Ovary (tissue), 9 donors: ENCODE measurements around the gene GREM1. TPM values are rescaled to one million over a fixed set of nuclear protein-coding genes. Genes with fewer than 3 reads are reported as not detected.

Experiments used
- DNase-seq, 5 donors: peaks; one replicate each; pipeline ENCODE4 v3.0.0-alpha.2; 2019 to 2020
- H3K27ac ChIP-seq, 2 donors: fragments of 200-600 bp; one replicate each; pipeline versions ENCODE4 v1.5.1 to v1.8.0; 2019 to 2022
- H3K27me3 ChIP-seq: fragments of 200-600 bp; one replicate; pipeline ENCODE4 v1.8.0; 2022
- H3K36me3 ChIP-seq: fragments of 200-600 bp; sonication (generic); one replicate; pipeline ENCODE4 v1.5.1; 2019
- H3K4me1 ChIP-seq: one replicate; pipeline ENCODE4 v1.8.1; 2013; ENCODE audit warnings: mild to moderate bottlenecking, moderate library complexity; ENCODE audit not compliant: insufficient read depth
- H3K4me3 ChIP-seq: fragments of 200-600 bp; sonication (generic); one replicate; pipeline ENCODE4 v1.5.1; 2017
- H3K9me3 ChIP-seq, 2 donors: fragments of 200-600 bp in 1 of 2; sonication (generic) in 1 of 2; one replicate each; pipeline versions ENCODE4 v1.5.1 to v1.8.1; 2013 to 2019; ENCODE audit warnings: mild to moderate bottlenecking in 1 of 2, moderate library complexity in 1 of 2
- EP300 ChIP-seq: sonication (generic); formaldehyde crosslinking; IDR thresholded peaks from one replicate; pipeline ENCODE4 v1.6.1; 2017; ENCODE audit warnings: antibody characterized with exemption
- POLR2A ChIP-seq: fragments of 450-650 bp; IDR thresholded peaks from one replicate; pipeline ENCODE4 v1.6.1; 2017; ENCODE audit warnings: antibody characterized with exemption, mild to moderate bottlenecking, moderate library complexity
- WGBS, 3 donors: extraction: QIAGEN DNeasy Blood & Tissue Kit in 1 of 3; methylation state at CpG; one replicate each; pipeline versions ENCODE4 v1.1.5 to v1.1.7; 2013 to 2017; 5-methylcytosine and 5-hydroxymethylcytosine counted together
- intact Hi-C, 4 donors: fragments of 100-400 bp; cut with DNase I; formaldehyde crosslinking; loops; one replicate each; pipeline versions ENCODE4 v1.11.0 to v1.15.1; 2022 to 2023
- polyA plus RNA-seq, 2 donors: library from polyadenylated mRNA; stranded (reverse); fragments of 200-250 nt in 1 of 2; fragments of 350-450 nt in 1 of 2; fragmentation: Illumina TruSeq in 1 of 2; extraction: RNeasy Lipid Tissue Mini Kit (QIAGEN cat#74804) in 1 of 2; gene quantifications; one replicate each; pipeline ENCODE4 v1.2.3, GENCODE V29; 2013 to 2014
- total RNA-seq, 7 donors: library from RNA; depleted of rRNA in 2 of 7; stranded (reverse); fragments of >200 nt in 2 of 7; fragmentation: NEBNext Ultra II Directional in 3 of 7; extraction: Animal tissue kit (Norgen Biotek cat#: 25700) in 3 of 7; gene quantifications; one replicate each; pipeline versions ENCODE4 v1.1.0 to v1.2.4, GENCODE V29; 2016 to 2023
- TF ChIP-seq, protein P1 (sequence below), 3 donors: fragments of 450-650 bp in 2 of 3; fragments of 200-600 bp in 1 of 3; IDR thresholded peaks; one replicate each; pipeline versions ENCODE4 v1.5.1 to v1.8.0; 2016 to 2022; ENCODE audit warnings: antibody characterized with exemption in 3 of 3, mild to moderate bottlenecking in 1 of 3
- donor health status: DM: no; HTN: no; CAD: no; lungs with moderate emphysema.
- donor health status: DM: no; HTN: no; CAD: no.
- donor health status: Bipolar disorder and iron deficiency.
- donor health status: DM: yes; HTN: yes; CAD: no.
- donor health status: DM: no; HTN: no; CAD: no.
- donor health status: DM: yes; HTN: yes; CAD: no.

The GREM1 gene
- total and polyA plus RNA-seq, 9 donors = 0.11 to 10.9 (median 0.49) TPM; not detected in 3

DNA sequence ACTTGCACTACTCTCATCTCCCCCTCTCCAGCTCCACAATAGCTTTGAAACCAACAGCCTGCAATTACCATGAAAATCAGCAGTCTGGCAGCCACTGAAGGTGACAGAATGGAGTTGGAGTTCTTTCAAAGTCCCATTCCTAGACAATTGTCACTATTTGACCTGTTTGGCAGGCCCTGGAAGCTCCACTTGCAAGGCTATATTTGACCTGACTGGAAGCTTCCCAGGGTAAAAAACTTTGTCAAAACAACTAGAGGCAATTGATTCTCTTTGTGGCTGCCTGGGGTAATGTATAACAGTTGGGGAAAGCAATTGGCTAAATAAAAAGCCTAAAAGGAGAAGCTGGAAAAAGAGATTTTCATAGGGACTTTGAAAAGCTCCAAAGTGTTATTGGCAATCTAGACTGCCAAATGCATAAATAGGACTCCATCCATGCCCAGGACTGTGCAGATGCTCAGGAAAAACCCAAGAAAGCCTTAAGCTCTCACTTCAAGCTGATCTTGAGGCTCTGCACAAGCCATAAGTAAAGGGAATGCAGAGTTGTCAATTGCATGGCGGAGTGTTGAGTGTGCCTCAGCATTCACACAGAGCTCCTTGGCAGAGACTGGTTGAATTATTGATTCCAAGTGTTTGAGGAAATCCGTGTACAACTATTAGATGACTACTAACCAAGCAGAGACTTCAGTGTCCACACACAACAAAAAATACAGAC is 18.3 kb downstream of the GREM1 start:
- 78 to 87% (median 79%) methylated on average over 2 of the region's 2 CpGs for WGBS, 3 donors
- intact Hi-C loops = no loop called here
- DNase-seq = no peak
- Histone ChIP-seq H3K27ac (no peak overlapping the region), H3K27me3 (no peaks in the 10 kb centered on the region), H3K4me3 (no peak overlapping the region), H3K4me1 (no peaks in the 10 kb centered on the region), H3K9me3 (no peaks in the 10 kb centered on the region), H3K36me3 (no peaks in the 10 kb centered on the region)
- TF ChIP-seq EP300 (no peak), POLR2A (no peak)
- TF ChIP-seq, protein P1, sequence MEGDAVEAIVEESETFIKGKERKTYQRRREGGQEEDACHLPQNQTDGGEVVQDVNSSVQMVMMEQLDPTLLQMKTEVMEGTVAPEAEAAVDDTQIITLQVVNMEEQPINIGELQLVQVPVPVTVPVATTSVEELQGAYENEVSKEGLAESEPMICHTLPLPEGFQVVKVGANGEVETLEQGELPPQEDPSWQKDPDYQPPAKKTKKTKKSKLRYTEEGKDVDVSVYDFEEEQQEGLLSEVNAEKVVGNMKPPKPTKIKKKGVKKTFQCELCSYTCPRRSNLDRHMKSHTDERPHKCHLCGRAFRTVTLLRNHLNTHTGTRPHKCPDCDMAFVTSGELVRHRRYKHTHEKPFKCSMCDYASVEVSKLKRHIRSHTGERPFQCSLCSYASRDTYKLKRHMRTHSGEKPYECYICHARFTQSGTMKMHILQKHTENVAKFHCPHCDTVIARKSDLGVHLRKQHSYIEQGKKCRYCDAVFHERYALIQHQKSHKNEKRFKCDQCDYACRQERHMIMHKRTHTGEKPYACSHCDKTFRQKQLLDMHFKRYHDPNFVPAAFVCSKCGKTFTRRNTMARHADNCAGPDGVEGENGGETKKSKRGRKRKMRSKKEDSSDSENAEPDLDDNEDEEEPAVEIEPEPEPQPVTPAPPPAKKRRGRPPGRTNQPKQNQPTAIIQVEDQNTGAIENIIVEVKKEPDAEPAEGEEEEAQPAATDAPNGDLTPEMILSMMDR (IDR thresholded peaks at IDR 0.05) = no peak

DNA sequence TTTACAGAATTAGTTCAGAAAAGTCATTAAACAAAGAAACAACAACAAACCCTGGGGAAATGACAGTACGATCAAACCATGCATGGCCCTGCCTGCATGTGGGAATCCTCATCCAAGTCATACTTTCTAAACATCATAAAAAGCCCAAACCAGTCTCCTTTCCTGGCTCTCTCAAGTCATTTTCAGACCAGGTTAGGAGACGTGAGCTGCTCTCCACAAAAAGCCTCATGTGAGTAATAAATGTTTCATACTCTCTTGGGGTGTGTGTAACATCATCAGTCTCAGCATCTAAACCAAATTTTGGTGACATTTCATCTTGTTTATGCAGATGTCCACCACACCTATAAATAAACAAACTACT is 18.9 kb downstream of the GREM1 start:
- H3K9me3 ChIP-seq = no peaks in the 10 kb centered on the region
- no peaks in the 10 kb centered on the region for H3K36me3 ChIP-seq
- TF ChIP-seq, protein P1 (IDR thresholded peaks at IDR 0.05) = no peak
- TF ChIP-seq POLR2A = no peak
- no peak for TF ChIP-seq EP300
- no peak for DNase-seq
- WGBS, 3 donors = 80 to 89% (median 82%) methylated on average over 2 of the region's 2 CpGs
- H3K4me3 ChIP-seq = no peak overlapping the region
- H3K27me3 ChIP-seq = no peaks in the 10 kb centered on the region
- intact Hi-C loops = no loop called here
- no peak overlapping the region for H3K27ac ChIP-seq
- no peaks in the 10 kb centered on the region for H3K4me1 ChIP-seq

DNA sequence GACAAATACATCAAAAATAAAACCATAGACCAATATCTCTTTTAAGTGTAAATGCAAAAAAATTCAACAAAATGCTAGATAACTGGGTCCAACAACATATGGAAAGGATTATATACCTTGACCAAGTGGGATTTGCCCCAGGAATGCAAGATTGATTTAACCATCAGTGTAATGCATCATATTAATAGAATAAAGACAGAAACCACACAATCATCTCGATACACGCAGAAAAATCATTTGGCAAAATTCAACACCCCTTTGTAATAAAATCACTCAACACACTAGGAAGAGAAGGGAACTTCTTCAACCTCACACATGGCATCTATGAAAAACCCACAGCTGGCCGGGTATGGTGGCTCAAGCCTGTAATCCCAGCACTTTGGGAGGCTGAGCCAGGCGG is 19.5 kb downstream of the GREM1 start:
- intact Hi-C loops = no loop called here
- H3K27ac ChIP-seq = no peak overlapping the region
- H3K9me3 ChIP-seq = no peaks in the 10 kb centered on the region
- no peak overlapping the region for H3K4me3 ChIP-seq
- no peak for DNase-seq
- H3K27me3 ChIP-seq = no peaks in the 10 kb centered on the region
- H3K4me1 ChIP-seq = no peaks in the 10 kb centered on the region
- no peaks in the 10 kb centered on the region for H3K36me3 ChIP-seq
- TF ChIP-seq, protein P1 (IDR thresholded peaks at IDR 0.05) = no peak
- TF ChIP-seq POLR2A (no peak), EP300 (no peak)
- 85 to 93% (median 87%) methylated on average over 4 of the region's 4 CpGs for WGBS, 3 donors

DNA sequence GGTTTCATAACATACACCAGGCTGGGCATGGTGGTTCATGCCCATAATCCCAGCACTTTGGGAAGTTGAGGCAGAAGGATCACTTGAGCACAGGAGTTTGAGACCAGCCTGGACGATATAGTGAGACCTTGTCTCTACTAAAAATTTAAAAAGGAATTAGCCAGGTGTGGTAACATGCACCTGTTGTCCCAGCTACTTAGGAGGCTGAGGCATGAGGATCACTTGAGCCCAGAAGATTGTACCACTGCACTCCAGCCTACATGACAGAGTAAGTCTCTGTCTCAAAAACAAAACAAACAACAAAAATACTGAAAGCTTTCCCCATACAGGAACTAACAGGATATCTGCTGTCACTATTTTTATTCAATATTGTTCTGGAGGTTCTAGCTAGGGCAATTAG is 20.9 kb downstream of the GREM1 start:
- Histone ChIP-seq H3K36me3 (no peaks in the 10 kb centered on the region), H3K4me3 (no peak overlapping the region), H3K27me3 (no peaks in the 10 kb centered on the region), H3K27ac (no peak overlapping the region), H3K4me1 (no peaks in the 10 kb centered on the region), H3K9me3 (no peaks in the 10 kb centered on the region)
- WGBS, 3 donors = 74 to 83% (median 77%) methylated on average over 1 of the region's 1 CpG
- DNase-seq = no peak
- intact Hi-C loops = no loop called here
- TF ChIP-seq, protein P1 (IDR thresholded peaks at IDR 0.05) = no peak
- TF ChIP-seq EP300 (no peak), POLR2A (no peak)
